ENCODE data around the gene UQCRQ.

Gene UQCRQ

DNA sequence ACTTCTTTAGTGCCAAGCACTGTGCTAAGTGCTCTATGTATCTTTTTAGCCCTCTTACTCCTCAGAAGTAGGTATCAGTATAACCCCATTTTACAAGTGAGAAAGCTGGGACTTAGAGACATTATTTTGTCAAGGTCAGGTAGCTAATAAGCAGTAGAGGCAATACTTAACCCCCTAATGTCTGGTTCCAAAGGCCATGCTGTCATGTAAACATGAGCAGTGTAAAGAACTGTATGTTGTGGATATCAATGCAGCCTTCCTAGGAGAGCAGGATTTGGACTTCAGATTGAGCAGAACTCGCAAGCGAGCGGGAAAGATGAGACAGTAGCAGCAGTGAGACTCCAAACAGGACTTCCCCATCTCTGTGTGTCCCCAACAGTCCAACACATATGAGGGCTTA lies 32.4 kb upstream of the UQCRQ start:
- no peaks in the 10 kb centered on the region for H3K9me3 ChIP-seq (ENCODE audit: insufficient read depth, low read depth, low read length)
- no peak for TF ChIP-seq EZH2phosphoT487 (IDR thresholded peaks at IDR 0.05; ENCODE audit: borderline replicate concordance)
- TF ChIP-seq, protein P1, sequence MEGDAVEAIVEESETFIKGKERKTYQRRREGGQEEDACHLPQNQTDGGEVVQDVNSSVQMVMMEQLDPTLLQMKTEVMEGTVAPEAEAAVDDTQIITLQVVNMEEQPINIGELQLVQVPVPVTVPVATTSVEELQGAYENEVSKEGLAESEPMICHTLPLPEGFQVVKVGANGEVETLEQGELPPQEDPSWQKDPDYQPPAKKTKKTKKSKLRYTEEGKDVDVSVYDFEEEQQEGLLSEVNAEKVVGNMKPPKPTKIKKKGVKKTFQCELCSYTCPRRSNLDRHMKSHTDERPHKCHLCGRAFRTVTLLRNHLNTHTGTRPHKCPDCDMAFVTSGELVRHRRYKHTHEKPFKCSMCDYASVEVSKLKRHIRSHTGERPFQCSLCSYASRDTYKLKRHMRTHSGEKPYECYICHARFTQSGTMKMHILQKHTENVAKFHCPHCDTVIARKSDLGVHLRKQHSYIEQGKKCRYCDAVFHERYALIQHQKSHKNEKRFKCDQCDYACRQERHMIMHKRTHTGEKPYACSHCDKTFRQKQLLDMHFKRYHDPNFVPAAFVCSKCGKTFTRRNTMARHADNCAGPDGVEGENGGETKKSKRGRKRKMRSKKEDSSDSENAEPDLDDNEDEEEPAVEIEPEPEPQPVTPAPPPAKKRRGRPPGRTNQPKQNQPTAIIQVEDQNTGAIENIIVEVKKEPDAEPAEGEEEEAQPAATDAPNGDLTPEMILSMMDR (conservative IDR thresholded peaks at IDR 0.05; ENCODE audit: low read length): no peak
- H3K4me1 ChIP-seq (ENCODE audit: insufficient read depth, low read length, poor library complexity, severe bottlenecking): no peaks in the 10 kb centered on the region
- no peaks in the 10 kb centered on the region for H3F3A ChIP-seq (ENCODE audit: low read depth)
- no peak overlapping the region for H3K9ac ChIP-seq (ENCODE audit: low read depth, low read length, poor library complexity, severe bottlenecking)
- no peak overlapping the region for H2AFZ ChIP-seq (ENCODE audit: low read length)
- no peak overlapping the region for H3K4me2 ChIP-seq (ENCODE audit: low read depth, low read length, poor library complexity, severe bottlenecking)
- H3K9me2 ChIP-seq (replicated peaks; ENCODE audit: low read depth, low read length): no peaks in the 10 kb centered on the region
- H3K4me3 ChIP-seq (ENCODE audit: low read length, poor library complexity, severe bottlenecking): no peak overlapping the region
- no peaks in the 10 kb centered on the region for H3K79me2 ChIP-seq (ENCODE audit: insufficient read depth, low read length)
- no peaks in the 10 kb centered on the region for H3K36me3 ChIP-seq (ENCODE audit: insufficient read depth, low read length)
- H3K27me3 ChIP-seq (ENCODE audit: insufficient read depth, low read length, poor library complexity, severe bottlenecking): no peaks in the 10 kb centered on the region
- H4K20me1 ChIP-seq (ENCODE audit: insufficient read depth, low read length, poor library complexity, severe bottlenecking): no peaks in the 10 kb centered on the region

DNA sequence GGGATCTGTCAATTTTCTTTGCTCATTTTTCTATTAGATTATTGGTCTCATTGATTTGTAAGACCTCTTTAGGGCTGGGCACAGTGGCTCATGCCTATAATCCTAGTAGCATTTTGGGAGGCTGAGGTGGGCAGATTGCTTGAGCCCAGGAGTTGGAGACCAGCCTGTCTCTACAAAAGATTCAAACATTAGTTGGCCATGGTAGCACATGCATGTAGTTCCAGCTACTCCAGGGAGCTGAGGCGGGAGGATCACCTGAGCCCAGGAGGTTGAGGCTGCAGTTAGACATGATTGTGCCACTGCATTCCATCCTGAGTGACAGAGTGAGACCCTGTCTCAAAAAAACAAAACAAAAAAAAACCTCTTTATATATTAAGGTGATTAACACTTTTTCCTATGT lies 29.6 kb upstream of the UQCRQ start:
- no peak overlapping the region for H3K4me2 ChIP-seq (ENCODE audit: low read depth, low read length, poor library complexity, severe bottlenecking)
- no peak for TF ChIP-seq EZH2phosphoT487 (IDR thresholded peaks at IDR 0.05; ENCODE audit: borderline replicate concordance)
- TF ChIP-seq, protein P1 (conservative IDR thresholded peaks at IDR 0.05; ENCODE audit: low read length): no peak
- H3K36me3 ChIP-seq (ENCODE audit: insufficient read depth, low read length): no peaks in the 10 kb centered on the region
- H3K9me2 ChIP-seq (replicated peaks; ENCODE audit: low read depth, low read length): no peaks in the 10 kb centered on the region
- no peak overlapping the region for H3K9ac ChIP-seq (ENCODE audit: low read depth, low read length, poor library complexity, severe bottlenecking)
- no peaks in the 10 kb centered on the region for H3K4me1 ChIP-seq (ENCODE audit: insufficient read depth, low read length, poor library complexity, severe bottlenecking)
- no peaks in the 10 kb centered on the region for H3K27me3 ChIP-seq (ENCODE audit: insufficient read depth, low read length, poor library complexity, severe bottlenecking)
- no peaks in the 10 kb centered on the region for H3K79me2 ChIP-seq (ENCODE audit: insufficient read depth, low read length)
- H3K9me3 ChIP-seq (ENCODE audit: insufficient read depth, low read depth, low read length): no peaks in the 10 kb centered on the region
- no peaks in the 10 kb centered on the region for H3F3A ChIP-seq (ENCODE audit: low read depth)
- H3K4me3 ChIP-seq (ENCODE audit: low read length, poor library complexity, severe bottlenecking): no peak overlapping the region
- no peaks in the 10 kb centered on the region for H4K20me1 ChIP-seq (ENCODE audit: insufficient read depth, low read length, poor library complexity, severe bottlenecking)
- no peak overlapping the region for H2AFZ ChIP-seq (ENCODE audit: low read length)

DNA sequence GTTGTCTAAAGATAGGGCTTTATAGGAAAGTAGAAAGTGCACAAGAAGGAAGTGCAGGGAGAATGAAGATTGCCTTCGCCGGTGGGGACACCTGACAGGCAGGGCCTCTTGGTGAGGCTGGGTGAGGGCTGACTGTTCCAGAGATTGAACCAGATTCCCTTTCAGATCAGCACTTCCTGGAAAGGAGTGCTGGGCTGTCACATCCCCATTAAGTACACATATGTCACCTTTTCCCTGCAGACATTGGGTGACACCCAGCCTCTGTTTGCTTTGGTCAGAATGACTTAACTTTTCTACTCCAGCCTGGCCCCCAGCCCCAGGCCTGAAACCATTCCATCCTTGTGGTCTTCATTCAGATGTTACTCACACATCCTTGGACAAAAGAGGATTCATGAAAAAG lies 28.6 kb upstream of the UQCRQ start:
- Histone ChIP-seq H3K27me3 (ENCODE audit: insufficient read depth, low read length, poor library complexity, severe bottlenecking) (no peaks in the 10 kb centered on the region), H4K20me1 (ENCODE audit: insufficient read depth, low read length, poor library complexity, severe bottlenecking) (no peaks in the 10 kb centered on the region), H2AFZ (ENCODE audit: low read length) (no peak overlapping the region), H3K4me2 (ENCODE audit: low read depth, low read length, poor library complexity, severe bottlenecking) (no peak overlapping the region), H3K9ac (ENCODE audit: low read depth, low read length, poor library complexity, severe bottlenecking) (no peak overlapping the region), H3K9me3 (ENCODE audit: insufficient read depth, low read depth, low read length) (no peaks in the 10 kb centered on the region), H3K36me3 (ENCODE audit: insufficient read depth, low read length) (no peaks in the 10 kb centered on the region), H3F3A (ENCODE audit: low read depth) (no peaks in the 10 kb centered on the region), H3K9me2 (replicated peaks; ENCODE audit: low read depth, low read length) (no peaks in the 10 kb centered on the region), H3K4me3 (ENCODE audit: low read length, poor library complexity, severe bottlenecking) (no peak overlapping the region), H3K4me1 (ENCODE audit: insufficient read depth, low read length, poor library complexity, severe bottlenecking) (no peaks in the 10 kb centered on the region), H3K79me2 (ENCODE audit: insufficient read depth, low read length) (no peaks in the 10 kb centered on the region)
- TF ChIP-seq EZH2phosphoT487 (IDR thresholded peaks at IDR 0.05; ENCODE audit: borderline replicate concordance): no peak
- TF ChIP-seq, protein P1 (conservative IDR thresholded peaks at IDR 0.05; ENCODE audit: low read length): no peak

Data from Loucy (cell line).